HG03280 (cell line): ENCODE data around the gene PER3.

Experiments used
- ATAC-seq: cut with Tn5 transposase; IDR thresholded peaks from one replicate; pipeline ENCODE4 v1.9.1; 2021; ENCODE audit warnings: mild to moderate bottlenecking, moderate library complexity; ENCODE audit not compliant: unreplicated experiment

The PER3 gene

GRCh38 chr1:7831458-7831857, 47.4 kb downstream of the PER3 start:
- no peak for ATAC-seq

GRCh38 chr1:7833035-7833434, 48.9 kb downstream of the PER3 start:
- ATAC-seq, result no peak

GRCh38 chr1:7838714-7839113, 54.6 kb downstream of the PER3 start:
- ATAC-seq, result no peak

- no peak for ATAC-seq
Measured at GRCh38 chr1:7839526-7839925, 55.4 kb downstream of the PER3 start.

GRCh38 chr1:7842517-7842916, 58.4 kb downstream of the PER3 start:
- no peak for ATAC-seq

GRCh38 chr1:7845761-7846160, 61.7 kb downstream of the PER3 start:
- ATAC-seq, result no peak

GRCh38 chr1:7846656-7847055, 62.6 kb downstream of the PER3 start:
- no peak for ATAC-seq

GRCh38 chr1:7847599-7847998, 63.5 kb downstream of the PER3 start:
- no peak for ATAC-seq

- ATAC-seq, result no peak
Measured at GRCh38 chr1:7850786-7851185, 66.7 kb downstream of the PER3 start.

- no peak for ATAC-seq
Measured at GRCh38 chr1:7852804-7853683, 69.0 kb downstream of the PER3 start, which contains the start of gene UTS2. UTS2 (minus strand) TSS chr1:7853065; CDS start chr1:7853003, 62 bp downstream.

- ATAC-seq, result no peak
Measured at GRCh38 chr1:7853684-7854026, 69.6 kb downstream of the PER3 start.

- ATAC-seq, result no peak
Measured at GRCh38 chr1:7856345-7856744, 72.3 kb downstream of the PER3 start.

- no peak for ATAC-seq
Measured at GRCh38 chr1:7857000-7857399, 72.9 kb downstream of the PER3 start.

GRCh38 chr1:7857985-7858384, 73.9 kb downstream of the PER3 start:
- ATAC-seq, result no peak

- ATAC-seq, result no peak
Measured at GRCh38 chr1:7859406-7859805, 75.3 kb downstream of the PER3 start.

GRCh38 chr1:7860130-7860529, 76.0 kb downstream of the PER3 start:
- ATAC-seq, result no peak

- no peak for ATAC-seq
Measured at GRCh38 chr1:7861452-7861851, 77.4 kb downstream of the PER3 start.

- ATAC-seq, result no peak
Measured at GRCh38 chr1:7862211-7863060, 78.3 kb downstream of the PER3 start.

- ATAC-seq, result no peak
Measured at GRCh38 chr1:7863756-7864328, 79.8 kb downstream of the PER3 start.

- no peak for ATAC-seq
Measured at GRCh38 chr1:7865978-7866377, 81.9 kb downstream of the PER3 start.

GRCh38 chr1:7868070-7868780, 84.1 kb downstream of the PER3 start:
- no peak for ATAC-seq
